AG09319 (cell line): ENCODE results near the gene FREM1.

Experiments used
- DNase-seq: peaks from one replicate; pipeline ENCODE4 v3.0.0-alpha.2; 2010; ENCODE audit warnings: low read depth; ENCODE audit errors: extremely low read depth
- TF ChIP-seq, protein P1 (sequence below): IDR thresholded peaks from 2 replicates; pipeline ENCODE4 v1.5.1; 2011; ENCODE audit warnings: low read depth, mild to moderate bottlenecking, inconsistent platforms, low read length, moderate library complexity

FREM1 gene

DNA sequence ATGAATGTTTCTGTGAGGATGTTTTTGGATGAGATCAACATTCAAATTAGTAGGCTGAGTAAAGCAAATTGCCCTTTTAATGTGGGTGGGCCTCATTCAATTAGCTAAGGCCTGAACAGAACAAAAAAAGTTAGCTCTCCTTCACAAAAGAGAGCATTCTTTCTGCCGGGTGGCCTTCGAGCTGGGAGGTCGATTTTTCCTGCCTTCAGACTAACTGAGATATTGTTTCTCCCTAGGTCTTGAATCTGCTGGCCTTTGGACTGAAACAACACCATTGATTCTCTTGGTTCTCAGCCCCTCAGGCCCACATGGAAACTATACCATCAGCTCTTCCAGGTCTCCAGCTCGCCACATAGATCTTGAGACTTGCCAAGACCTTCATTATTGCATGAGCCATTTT, 29.1 kb upstream of the FREM1 start:
- DNase-seq = no peak
- TF ChIP-seq, protein P1, sequence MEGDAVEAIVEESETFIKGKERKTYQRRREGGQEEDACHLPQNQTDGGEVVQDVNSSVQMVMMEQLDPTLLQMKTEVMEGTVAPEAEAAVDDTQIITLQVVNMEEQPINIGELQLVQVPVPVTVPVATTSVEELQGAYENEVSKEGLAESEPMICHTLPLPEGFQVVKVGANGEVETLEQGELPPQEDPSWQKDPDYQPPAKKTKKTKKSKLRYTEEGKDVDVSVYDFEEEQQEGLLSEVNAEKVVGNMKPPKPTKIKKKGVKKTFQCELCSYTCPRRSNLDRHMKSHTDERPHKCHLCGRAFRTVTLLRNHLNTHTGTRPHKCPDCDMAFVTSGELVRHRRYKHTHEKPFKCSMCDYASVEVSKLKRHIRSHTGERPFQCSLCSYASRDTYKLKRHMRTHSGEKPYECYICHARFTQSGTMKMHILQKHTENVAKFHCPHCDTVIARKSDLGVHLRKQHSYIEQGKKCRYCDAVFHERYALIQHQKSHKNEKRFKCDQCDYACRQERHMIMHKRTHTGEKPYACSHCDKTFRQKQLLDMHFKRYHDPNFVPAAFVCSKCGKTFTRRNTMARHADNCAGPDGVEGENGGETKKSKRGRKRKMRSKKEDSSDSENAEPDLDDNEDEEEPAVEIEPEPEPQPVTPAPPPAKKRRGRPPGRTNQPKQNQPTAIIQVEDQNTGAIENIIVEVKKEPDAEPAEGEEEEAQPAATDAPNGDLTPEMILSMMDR = no peak

DNA sequence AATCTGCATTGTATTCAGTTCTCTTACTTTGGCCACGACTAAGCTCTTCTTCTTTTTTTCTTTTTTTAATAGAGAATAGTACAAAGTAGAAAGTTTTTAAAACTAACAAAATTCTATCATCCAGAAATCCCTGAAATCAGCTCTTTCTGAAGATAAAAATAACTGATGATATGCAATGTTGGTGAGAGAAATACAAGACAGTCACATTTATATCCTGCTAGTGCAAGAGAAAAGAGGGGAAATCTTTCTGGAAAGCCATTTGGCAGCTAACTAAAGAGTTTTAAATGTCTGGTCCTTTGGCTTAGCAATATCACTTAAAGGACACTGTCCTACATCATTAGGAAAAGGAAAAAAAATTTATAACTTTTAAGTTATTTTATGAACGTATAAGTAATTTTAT, 27.0 kb upstream of the FREM1 start:
- TF ChIP-seq, protein P1 = no peak
- DNase-seq = no peak

DNA sequence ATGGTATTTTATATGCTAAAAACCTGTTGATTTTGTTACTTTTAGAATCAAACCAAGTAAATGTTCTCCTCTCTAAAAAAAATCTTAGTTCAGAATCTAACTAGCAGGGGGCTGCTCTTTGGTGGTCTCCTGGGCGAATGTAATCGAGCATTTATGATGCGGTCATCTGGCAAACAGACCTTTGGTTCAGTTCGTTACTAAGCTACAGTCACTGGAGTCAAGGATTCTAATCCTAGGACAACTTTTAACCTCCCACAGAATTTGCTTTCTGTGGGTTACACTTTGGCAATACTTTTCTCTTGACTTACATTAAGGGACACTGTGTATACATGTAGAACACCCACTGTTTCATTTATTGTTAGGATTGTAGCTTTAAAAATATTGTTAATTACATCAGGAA, 26.3 kb upstream of the FREM1 start:
- no peak for DNase-seq
- TF ChIP-seq, protein P1 = no peak

DNA sequence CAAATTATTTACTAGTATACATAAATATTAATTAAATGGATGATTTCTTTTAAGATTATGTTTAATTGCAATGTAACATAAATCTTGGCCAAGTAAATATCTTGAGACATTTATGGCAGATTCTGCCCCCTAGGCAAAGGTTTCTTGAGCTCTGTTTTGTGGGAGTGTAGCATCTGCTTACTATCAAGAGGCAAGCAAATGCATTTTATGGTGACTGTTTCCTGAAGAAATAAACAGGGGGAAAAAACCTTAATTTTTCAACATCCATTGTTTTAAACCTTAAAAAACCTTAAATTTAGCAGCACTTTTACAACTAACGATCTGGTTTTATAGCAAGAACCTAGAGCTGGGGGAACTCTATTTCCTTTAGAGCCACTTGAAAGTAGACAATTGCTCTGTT, 25.7 kb upstream of the FREM1 start:
- TF ChIP-seq, protein P1 = no peak
- DNase-seq = no peak

DNA sequence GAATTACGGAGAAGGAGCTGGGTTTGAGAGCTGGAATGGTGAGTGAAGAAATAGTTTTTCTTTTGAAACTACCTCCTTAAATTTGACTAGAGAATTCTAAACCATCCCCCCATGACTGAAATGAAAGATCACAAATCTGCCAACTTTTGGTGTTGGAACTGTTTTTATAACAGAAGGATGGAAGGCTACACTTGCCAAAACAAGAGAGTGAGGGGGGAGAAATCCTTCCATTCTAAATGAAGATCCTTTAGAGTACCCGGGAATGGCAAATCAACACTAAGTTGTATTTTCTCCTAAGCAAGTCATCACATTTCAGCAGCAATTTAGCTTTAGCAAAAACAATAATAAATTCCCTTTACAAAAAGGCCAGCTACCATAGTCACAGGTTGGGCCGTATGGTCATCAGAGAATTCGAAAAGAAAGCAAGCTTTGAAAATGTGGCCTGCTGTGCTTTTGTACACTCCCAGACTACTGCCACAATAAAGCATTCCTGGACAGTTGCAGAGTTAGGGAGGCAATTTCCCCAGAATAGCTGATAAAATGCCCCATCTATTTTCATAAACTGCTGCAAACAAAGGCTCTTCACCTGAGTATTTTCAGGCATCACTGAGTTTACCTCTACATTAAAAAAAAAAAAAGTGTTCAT, 25.0 kb upstream of the FREM1 start:
- TF ChIP-seq, protein P1 = no peak
- DNase-seq = no peak

DNA sequence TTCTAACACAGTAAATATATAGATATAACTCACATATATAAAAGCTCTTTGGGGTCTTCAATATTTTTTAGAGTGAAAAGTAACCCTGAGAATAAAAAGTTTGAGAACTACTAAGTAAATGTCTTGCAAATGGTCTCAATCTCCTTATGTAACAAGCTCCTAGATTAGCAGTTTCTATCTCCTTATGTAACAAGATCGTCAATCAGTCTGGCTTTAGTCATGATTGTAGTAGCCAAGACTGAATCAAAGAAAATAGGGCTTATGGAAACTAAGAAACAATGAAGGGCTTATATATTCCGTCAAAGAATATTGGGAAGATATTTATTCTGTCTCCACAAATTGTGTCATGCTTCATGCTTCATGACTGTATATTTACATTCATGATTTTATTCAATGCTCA, 22.4 kb upstream of the FREM1 start:
- no peak for DNase-seq
- TF ChIP-seq, protein P1 = no peak

DNA sequence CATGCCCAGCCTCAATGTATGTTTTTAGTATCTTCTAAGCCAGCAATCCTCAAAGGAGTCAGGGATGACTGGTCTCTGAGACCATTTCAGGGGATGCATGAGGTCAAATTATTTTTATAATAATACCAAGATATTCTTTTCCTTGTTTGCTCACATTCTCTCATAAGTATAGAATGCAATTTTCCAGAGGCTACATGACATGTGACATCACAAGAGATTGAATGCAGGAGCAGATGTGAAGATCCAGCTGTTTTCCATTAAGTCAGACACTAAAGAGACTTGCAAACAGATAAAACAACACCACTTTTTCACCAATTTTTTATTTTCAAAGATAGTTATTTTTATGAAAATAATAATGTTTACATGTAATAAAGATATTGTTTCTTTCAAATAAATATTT, 22.0 kb upstream of the FREM1 start:
- TF ChIP-seq, protein P1 = no peak
- no peak for DNase-seq
